Nephron progenitor cell (in vitro differentiated cells): ENCODE data around the gene CCDC187.
"Not testable (repeated sequence)": the region's sequence is repeated elsewhere in the genome, so short reads cannot be mapped to it uniquely, and the experiment has no call there.

Experiments used
- DNase-seq: peaks from one replicate; pipeline ENCODE4 v3.0.0; 2021
- H3K27ac Mint-ChIP-seq: 2 replicates; pipeline ENCODE4 v1.8.0; 2021; ENCODE audit warnings: mild to moderate bottlenecking, moderate library complexity, mixed read lengths
- H3K27me3 Mint-ChIP-seq: 2 replicates; pipeline ENCODE4 v1.8.0; 2021; ENCODE audit warnings: mild to moderate bottlenecking, low read depth, mixed read lengths; ENCODE audit not compliant: poor library complexity
- H3K36me3 Mint-ChIP-seq: 2 replicates; pipeline ENCODE4 v1.8.0; 2021; ENCODE audit warnings: low read depth, mixed read lengths
- H3K4me1 Mint-ChIP-seq: 2 replicates; pipeline ENCODE4 v1.8.0; 2021; ENCODE audit warnings: mixed read lengths
- H3K4me3 Mint-ChIP-seq: 2 replicates; pipeline ENCODE4 v1.8.0; 2021; ENCODE audit warnings: mild to moderate bottlenecking, moderate library complexity, mixed read lengths
- H3K9me3 Mint-ChIP-seq: 2 replicates; pipeline ENCODE4 v1.8.0; 2021; ENCODE audit warnings: mild to moderate bottlenecking, moderate library complexity, mixed read lengths
- CTCF ChIP-seq: fragments of 200-600 bp; sonication (generic); IDR thresholded peaks from 2 replicates; pipeline ENCODE4 v1.5.0; 2021; ENCODE audit warnings: antibody characterized with exemption

The CCDC187 gene

GRCh38 chr9:136267261-136268111, 36.4 kb downstream of the CCDC187 start:
- Mint-ChIP-seq H3K27me3 (peaks cover 42% of the 10 kb centered on the region), H3K27ac (no peak overlapping the region), H3K4me3 (peak overlapping the region; percentile 48), H3K4me1 (peaks cover 43% of the 10 kb centered on the region), H3K9me3 (peaks cover 17% of the 10 kb centered on the region), H3K36me3 (no peaks in the 10 kb centered on the region)
- TF ChIP-seq CTCF: no peak
- peak; percentile 85 for DNase-seq

GRCh38 chr9:136266641-136267040, 37.3 kb downstream of the CCDC187 start:
- peaks cover 43% of the 10 kb centered on the region for H3K4me1 Mint-ChIP-seq
- not testable (repeated sequence) for DNase-seq, H3K36me3 Mint-ChIP-seq, H3K27ac Mint-ChIP-seq
- H3K4me3 Mint-ChIP-seq: peak overlapping the region; percentile 63
- peaks cover 17% of the 10 kb centered on the region for H3K9me3 Mint-ChIP-seq
- peaks cover 33% of the 10 kb centered on the region for H3K27me3 Mint-ChIP-seq

GRCh38 chr9:136265561-136266355, 38.1 kb downstream of the CCDC187 start:
- peaks cover 13% of the 10 kb centered on the region for H3K9me3 Mint-ChIP-seq
- peaks cover 33% of the 10 kb centered on the region for H3K27me3 Mint-ChIP-seq
- H3K27ac Mint-ChIP-seq: no peak overlapping the region
- no peaks in the 10 kb centered on the region for H3K36me3 Mint-ChIP-seq
- DNase-seq: no peak
- TF ChIP-seq CTCF: no peak
- H3K4me1 Mint-ChIP-seq: peaks cover 50% of the 10 kb centered on the region
- H3K4me3 Mint-ChIP-seq: no peak overlapping the region

DNA sequence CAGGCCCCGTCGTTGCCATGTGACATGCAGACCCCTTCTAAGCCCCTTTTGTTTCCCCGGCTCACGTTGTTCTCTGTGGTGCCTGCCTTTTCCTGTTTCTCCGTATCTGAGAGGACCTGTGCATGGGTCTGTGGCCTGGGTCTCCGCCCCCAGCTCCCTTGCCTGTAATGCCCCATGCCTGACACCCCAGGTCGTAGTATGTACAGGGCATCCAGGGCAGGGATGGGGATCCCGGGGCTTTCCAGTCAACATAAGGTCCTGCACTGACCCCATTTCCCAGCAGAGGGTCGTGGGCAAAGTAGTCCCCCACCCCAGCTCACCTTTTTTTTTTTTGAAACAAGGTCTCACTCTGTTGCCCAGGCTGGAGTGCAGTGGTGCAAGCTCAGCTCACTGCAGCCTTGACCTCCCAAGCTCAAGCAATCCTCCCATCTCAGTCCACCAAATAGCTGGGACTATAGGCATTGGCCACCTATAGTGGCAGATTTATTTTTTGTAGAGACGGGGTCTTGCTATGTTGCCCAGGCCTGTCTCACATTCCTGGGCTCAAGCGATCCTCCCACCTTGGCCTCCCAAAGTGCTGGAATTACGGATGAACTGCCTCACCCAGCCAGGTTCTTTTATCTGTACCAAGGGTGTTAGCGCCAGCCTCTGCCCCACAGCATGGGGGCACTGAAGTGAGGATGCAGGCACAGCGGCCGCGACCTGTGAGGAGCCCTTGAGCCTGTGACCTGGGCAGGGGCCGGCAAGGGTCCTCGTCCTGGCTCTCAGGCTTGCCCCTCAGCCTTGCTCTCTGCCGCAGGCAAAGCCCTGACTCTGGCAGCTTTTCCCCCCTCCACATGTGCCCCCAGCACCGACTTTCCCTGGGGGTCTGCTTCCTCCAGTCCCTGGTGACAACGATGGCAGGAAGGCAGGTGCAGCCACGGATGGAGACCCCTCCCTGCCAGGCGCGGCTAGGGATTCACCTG, 39.2 kb downstream of the CCDC187 start:
- H3K36me3 Mint-ChIP-seq: no peaks in the 10 kb centered on the region
- H3K9me3 Mint-ChIP-seq: peaks cover 9% of the 10 kb centered on the region
- no peak overlapping the region for H3K4me3 Mint-ChIP-seq
- peaks cover 46% of the 10 kb centered on the region for H3K4me1 Mint-ChIP-seq
- DNase-seq: no peak
- H3K27ac Mint-ChIP-seq: peak overlapping the region; percentile 48
- peaks cover 24% of the 10 kb centered on the region for H3K27me3 Mint-ChIP-seq
- no peak for TF ChIP-seq CTCF

GRCh38 chr9:136264031-136264430, 39.9 kb downstream of the CCDC187 start:
- H3K27me3 Mint-ChIP-seq: peaks cover 17% of the 10 kb centered on the region

More at GRCh38 chr9:136264031-136264430, 39.9 kb downstream of the CCDC187 start:
- Mint-ChIP-seq H3K36me3 (no peaks in the 10 kb centered on the region), H3K4me3 (no peak overlapping the region), H3K9me3 (peaks cover 4% of the 10 kb centered on the region), H3K27ac (no peak overlapping the region), H3K4me1 (peaks cover 45% of the 10 kb centered on the region)
- TF ChIP-seq CTCF: peak; percentile 21
- no peak for DNase-seq
